Measurements from ENCODE around the gene GPC3.

GRCh38 chrX:133655275-133656265, 329.8 kb downstream of the GPC3 start:
- TF ChIP-seq POLR2AphosphoS5 (IDR thresholded peaks at IDR 0.05) (no peak), EP300 (IDR thresholded peaks at IDR 0.05) (no peak), POLR2A (IDR thresholded peaks at IDR 0.05) (no peak), CTCF (IDR thresholded peaks at IDR 0.05) (no peak)

Measured in suprapubic skin (tissue), 4 donors.